Measurements from ENCODE around the gene THSD4.

The THSD4 gene

GRCh38 chr15:71517751-71518150 lies 402.5 kb downstream of the THSD4 start:
- DNase-seq (ENCODE audit: low read depth in 1 of 2, low spot score in 1 of 2): no peak

- DNase-seq (ENCODE audit: low read depth in 1 of 2, low spot score in 1 of 2): no peak
Observed at GRCh38 chr15:71518661-71519060, 403.4 kb downstream of the THSD4 start.

GRCh38 chr15:71526060-71526820 lies 411.0 kb downstream of the THSD4 start:
- no peak for DNase-seq (ENCODE audit: low read depth in 1 of 2, low spot score in 1 of 2)

- DNase-seq (ENCODE audit: low read depth in 1 of 2, low spot score in 1 of 2): no peak
Observed at GRCh38 chr15:71529361-71529760, 414.1 kb downstream of the THSD4 start.

- no peak for DNase-seq (ENCODE audit: low read depth in 1 of 2, low spot score in 1 of 2)
Observed at GRCh38 chr15:71530116-71530515, 414.8 kb downstream of the THSD4 start.

GRCh38 chr15:71532994-71533393 lies 417.7 kb downstream of the THSD4 start:
- no peak for DNase-seq (ENCODE audit: low read depth in 1 of 2, low spot score in 1 of 2)

GRCh38 chr15:71538181-71538580 lies 422.9 kb downstream of the THSD4 start:
- no peak for DNase-seq (ENCODE audit: low read depth in 1 of 2, low spot score in 1 of 2)

- no peak for DNase-seq (ENCODE audit: low read depth in 1 of 2, low spot score in 1 of 2)
Observed at GRCh38 chr15:71541746-71542145, 426.5 kb downstream of the THSD4 start.

- DNase-seq (ENCODE audit: low read depth in 1 of 2, low spot score in 1 of 2): no peak
Observed at GRCh38 chr15:71542836-71543235, 427.6 kb downstream of the THSD4 start.

- no peak for DNase-seq (ENCODE audit: low read depth in 1 of 2, low spot score in 1 of 2)
Observed at GRCh38 chr15:71543413-71543812, 428.1 kb downstream of the THSD4 start.

GRCh38 chr15:71545223-71545760 lies 430.0 kb downstream of the THSD4 start:
- DNase-seq (ENCODE audit: low read depth in 1 of 2, low spot score in 1 of 2): no peak

- no peak for DNase-seq (ENCODE audit: low read depth in 1 of 2, low spot score in 1 of 2)
Observed at GRCh38 chr15:71545923-71546322, 430.7 kb downstream of the THSD4 start.

- DNase-seq (ENCODE audit: low read depth in 1 of 2, low spot score in 1 of 2): no peak
Observed at GRCh38 chr15:71547011-71547410, 431.7 kb downstream of the THSD4 start.

GRCh38 chr15:71548401-71548807 lies 433.1 kb downstream of the THSD4 start:
- no peak for DNase-seq (ENCODE audit: low read depth in 1 of 2, low spot score in 1 of 2)

GRCh38 chr15:71549091-71549490 lies 433.8 kb downstream of the THSD4 start:
- no peak for DNase-seq (ENCODE audit: low read depth in 1 of 2, low spot score in 1 of 2)

GRCh38 chr15:71549697-71550096 lies 434.4 kb downstream of the THSD4 start:
- DNase-seq (ENCODE audit: low read depth in 1 of 2, low spot score in 1 of 2): no peak

GRCh38 chr15:71551566-71551965 lies 436.3 kb downstream of the THSD4 start:
- no peak for DNase-seq (ENCODE audit: low read depth in 1 of 2, low spot score in 1 of 2)

- DNase-seq (ENCODE audit: low read depth in 1 of 2, low spot score in 1 of 2): no peak
Observed at GRCh38 chr15:71559098-71559497, 443.8 kb downstream of the THSD4 start.

GRCh38 chr15:71559616-71560015 lies 444.3 kb downstream of the THSD4 start:
- no peak for DNase-seq (ENCODE audit: low read depth in 1 of 2, low spot score in 1 of 2)

- DNase-seq (ENCODE audit: low read depth in 1 of 2, low spot score in 1 of 2): no peak
Observed at GRCh38 chr15:71562251-71562650, 447.0 kb downstream of the THSD4 start.

GRCh38 chr15:71564217-71564616 lies 448.9 kb downstream of the THSD4 start:
- DNase-seq (ENCODE audit: low read depth in 1 of 2, low spot score in 1 of 2): no peak

GRCh38 chr15:71565006-71565405 lies 449.7 kb downstream of the THSD4 start:
- no peak for DNase-seq (ENCODE audit: low read depth in 1 of 2, low spot score in 1 of 2)

GRCh38 chr15:71565631-71566160 lies 450.4 kb downstream of the THSD4 start:
- DNase-seq (ENCODE audit: low read depth in 1 of 2, low spot score in 1 of 2): no peak

Measured in activated T-helper 1 cell treated with anti-CD3 and anti-CD28 coated beads, Interleukin-2, amount 50 U/mL, for 16 hours (primary cell).